ENCODE measurements around the gene DPYSL5. TPM values are rescaled to one million over a fixed set of nuclear protein-coding genes. Genes with fewer than 3 reads are reported as not detected.
"Not testable (repeated sequence)": the region's sequence is repeated elsewhere in the genome, so short reads cannot be mapped to it uniquely, and the experiment has no call there.

The DPYSL5 gene
- total and polyA plus RNA-seq, 12 donors: 0.01 to 0.12 TPM; not detected in 10

GRCh38 chr2:26916128-26916692 is 68.3 kb downstream of the DPYSL5 start:
- WGBS, 2 donors: 82 to 84% methylated on average over 7 of the region's 7 CpGs
- no peak overlapping the region for H3K27ac ChIP-seq
- no peak for DNase-seq
- H3K4me1 ChIP-seq: peaks cover 0 to 17% (median 9%) of the 10 kb centered on the region in 9 donors
- intact Hi-C loops (cut with DNase I): no loop called here
- no peak for ATAC-seq
- no peak for TF ChIP-seq CTCF (IDR thresholded peaks at IDR 0.05)
- no peaks in the 10 kb centered on the region for H3K9me3 ChIP-seq
- H3K4me3 ChIP-seq: no peak overlapping the region
- peaks cover 0 to 29% (median 11%) of the 10 kb centered on the region in 7 donors for H3K27me3 ChIP-seq
- H3K36me3 ChIP-seq: no peaks in the 10 kb centered on the region

GRCh38 chr2:26917135-26917836 is 69.4 kb downstream of the DPYSL5 start:
- no peaks in the 10 kb centered on the region for H3K9me3 ChIP-seq
- 57 to 61% methylated on average over 5 of the region's 5 CpGs for WGBS, 2 donors
- TF ChIP-seq CTCF (IDR thresholded peaks at IDR 0.05): no peak
- H3K4me1 ChIP-seq: peaks cover 0 to 17% (median 9%) of the 10 kb centered on the region in 9 donors
- intact Hi-C loops (cut with DNase I): no loop called here
- peaks cover 0 to 25% (median 7%) of the 10 kb centered on the region in 7 donors for H3K27me3 ChIP-seq
- H3K4me3 ChIP-seq: no peak overlapping the region
- DNase-seq (no peak), ATAC-seq (no peak)
- no peaks in the 10 kb centered on the region for H3K36me3 ChIP-seq
- H3K27ac ChIP-seq: no peak overlapping the region

GRCh38 chr2:26921323-26921722 is 73.4 kb downstream of the DPYSL5 start:
- Histone ChIP-seq H3K4me3 (no peak overlapping the region), H3K36me3 (no peaks in the 10 kb centered on the region), H3K9me3 (no peaks in the 10 kb centered on the region), H3K27me3 (peaks cover 0 to 25% (median 2%) of the 10 kb centered on the region in 7 donors), H3K4me1 (peaks cover 0 to 5% (median 0%) of the 10 kb centered on the region in 9 donors), H3K27ac (no peak overlapping the region)
- 83 to 89% methylated on average over 5 of the region's 5 CpGs for WGBS, 2 donors
- intact Hi-C loops (cut with DNase I): loop anchor here in 7 of 10 donors (5.0 kb wide), 2 partner anchors 69 to 74 kb away; partner anchors contain the start of gene DPYSL5 (in 6 of the 7)
- DNase-seq (no peak), ATAC-seq (no peak)
- TF ChIP-seq CTCF (IDR thresholded peaks at IDR 0.05): no peak

GRCh38 chr2:26922405-26923188 is 74.7 kb downstream of the DPYSL5 start:
- DNase-seq (peak; percentile 25 to 42), ATAC-seq (peak in 7 of 8 donors; percentile 73 to 93 (median 87))
- Histone ChIP-seq H3K4me1 (peaks cover 0 to 5% (median 0%) of the 10 kb centered on the region in 9 donors), H3K27me3 (peaks cover 0 to 29% (median 2%) of the 10 kb centered on the region in 7 donors), H3K36me3 (no peaks in the 10 kb centered on the region), H3K4me3 (no peak overlapping the region), H3K27ac (no peak overlapping the region), H3K9me3 (no peaks in the 10 kb centered on the region)
- peak; percentile 28 to 71 (median 63) for TF ChIP-seq CTCF (IDR thresholded peaks at IDR 0.05)
- WGBS, 2 donors: 11% methylated on average over 8 of the region's 8 CpGs
- intact Hi-C loops (cut with DNase I): loop anchor here in 9 of 10 donors (2.0 to 5.0 kb wide), 4 partner anchors 64 to 76 kb away; partner anchors contain the start of gene DPYSL5 (in 6 of the 9)

GRCh38 chr2:26923189-26923466 is 75.2 kb downstream of the DPYSL5 start:
- DNase-seq, H3K9me3 ChIP-seq, H3K4me1 ChIP-seq, ATAC-seq, H3K36me3 ChIP-seq, H3K27ac ChIP-seq, H3K4me3 ChIP-seq: not testable (repeated sequence)
- 79 to 83% methylated on average over 1 of the region's 1 CpG for WGBS, 2 donors
- peaks cover 0 to 29% (median 6%) of the 10 kb centered on the region in 7 donors for H3K27me3 ChIP-seq
- intact Hi-C loops (cut with DNase I): loop anchor here in 9 of 10 donors (2.0 to 5.0 kb wide), 4 partner anchors 64 to 76 kb away; partner anchors contain the start of gene DPYSL5 (in 6 of the 9)
